ENCODE measurements around the gene WNK3.
"Not testable (repeated sequence)": the region's sequence is repeated elsewhere in the genome, so short reads cannot be mapped to it uniquely, and the experiment has no call there.

The WNK3 gene

GRCh38 chrX:54352677-54353076 lies 5.2 kb downstream of the WNK3 start:
- TF ChIP-seq, protein P1, sequence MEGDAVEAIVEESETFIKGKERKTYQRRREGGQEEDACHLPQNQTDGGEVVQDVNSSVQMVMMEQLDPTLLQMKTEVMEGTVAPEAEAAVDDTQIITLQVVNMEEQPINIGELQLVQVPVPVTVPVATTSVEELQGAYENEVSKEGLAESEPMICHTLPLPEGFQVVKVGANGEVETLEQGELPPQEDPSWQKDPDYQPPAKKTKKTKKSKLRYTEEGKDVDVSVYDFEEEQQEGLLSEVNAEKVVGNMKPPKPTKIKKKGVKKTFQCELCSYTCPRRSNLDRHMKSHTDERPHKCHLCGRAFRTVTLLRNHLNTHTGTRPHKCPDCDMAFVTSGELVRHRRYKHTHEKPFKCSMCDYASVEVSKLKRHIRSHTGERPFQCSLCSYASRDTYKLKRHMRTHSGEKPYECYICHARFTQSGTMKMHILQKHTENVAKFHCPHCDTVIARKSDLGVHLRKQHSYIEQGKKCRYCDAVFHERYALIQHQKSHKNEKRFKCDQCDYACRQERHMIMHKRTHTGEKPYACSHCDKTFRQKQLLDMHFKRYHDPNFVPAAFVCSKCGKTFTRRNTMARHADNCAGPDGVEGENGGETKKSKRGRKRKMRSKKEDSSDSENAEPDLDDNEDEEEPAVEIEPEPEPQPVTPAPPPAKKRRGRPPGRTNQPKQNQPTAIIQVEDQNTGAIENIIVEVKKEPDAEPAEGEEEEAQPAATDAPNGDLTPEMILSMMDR (IDR thresholded peaks at IDR 0.05; ENCODE audit: low read depth, low read length, missing control alignments), result no peak

DNA sequence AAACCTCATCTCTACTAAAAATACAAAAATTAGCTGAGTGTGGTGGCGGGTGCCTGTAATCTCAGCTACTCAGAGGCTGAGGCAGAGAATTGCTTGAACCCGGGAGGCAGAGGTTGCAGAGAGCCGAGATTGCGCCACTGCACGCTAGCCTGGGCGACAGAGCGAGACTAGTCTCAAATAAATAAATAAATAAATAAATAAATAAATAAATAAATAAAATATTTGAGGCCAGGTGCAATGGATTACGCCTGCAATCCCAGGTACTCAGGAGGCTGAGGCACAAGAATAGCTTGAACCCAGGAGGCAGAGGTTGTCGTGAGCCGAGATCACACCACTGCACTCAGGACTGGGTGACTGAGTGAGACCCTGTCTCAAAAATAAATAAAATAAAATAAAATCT lies 20.5 kb downstream of the WNK3 start:
- not testable (repeated sequence) for H3K4me3 ChIP-seq (replicated peaks; ENCODE audit: low read depth, low read length); DNase-seq (ENCODE audit: extremely low read depth, low read depth)

More at GRCh38 chrX:54352677-54353076, 5.2 kb downstream of the WNK3 start:
- no peak for DNase-seq (ENCODE audit: extremely low read depth, low read depth)
- no peak overlapping the region for H3K4me3 ChIP-seq (replicated peaks; ENCODE audit: low read depth, low read length)

GRCh38 chrX:54325077-54325476 lies 32.8 kb downstream of the WNK3 start:
- no peak for DNase-seq (ENCODE audit: extremely low read depth, low read depth)
- TF ChIP-seq, protein P1 (IDR thresholded peaks at IDR 0.05; ENCODE audit: low read depth, low read length, missing control alignments), result no peak
- H3K4me3 ChIP-seq (replicated peaks; ENCODE audit: low read depth, low read length), result no peak overlapping the region

DNA sequence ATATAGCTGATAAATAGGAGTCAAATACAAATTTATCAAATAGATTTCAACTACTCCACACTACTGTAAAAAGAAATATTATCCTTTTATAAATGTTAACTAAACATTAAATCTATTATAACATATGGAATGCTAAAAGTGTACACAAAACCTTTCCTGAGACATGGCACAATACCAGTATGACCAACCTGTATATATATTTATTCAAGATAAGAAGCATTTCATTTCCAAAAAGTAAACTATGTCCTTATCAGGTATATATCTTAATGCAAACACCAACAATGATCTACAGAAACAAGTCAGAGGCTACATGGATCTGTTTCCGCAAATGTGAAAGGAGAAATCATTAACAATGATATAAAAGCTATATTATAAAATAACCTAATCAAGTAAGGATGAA lies 37.8 kb downstream of the WNK3 start:
- TF ChIP-seq, protein P1 (IDR thresholded peaks at IDR 0.05; ENCODE audit: low read depth, low read length, missing control alignments), result no peak
- no peak overlapping the region for H3K4me3 ChIP-seq (replicated peaks; ENCODE audit: low read depth, low read length)
- no peak for DNase-seq (ENCODE audit: extremely low read depth, low read depth)

DNA sequence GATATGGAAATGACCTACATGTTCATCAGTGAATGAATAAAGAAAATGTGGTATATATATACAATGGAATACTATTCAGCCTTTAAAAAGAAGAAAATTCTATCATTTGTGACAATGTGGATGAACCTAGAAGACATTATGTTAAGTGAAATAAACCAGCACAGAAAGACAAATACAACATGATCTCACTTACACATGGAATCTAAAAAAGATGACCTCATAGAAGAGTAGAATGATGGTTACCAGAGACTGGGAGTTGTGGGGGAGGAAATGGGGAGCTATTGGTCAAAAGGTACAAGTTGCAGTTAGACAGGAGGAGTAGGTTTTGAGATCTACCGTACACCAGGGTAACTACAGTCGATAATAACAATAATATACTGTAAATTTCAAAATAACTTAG lies 51.5 kb downstream of the WNK3 start:
- TF ChIP-seq, protein P1 (IDR thresholded peaks at IDR 0.05; ENCODE audit: low read depth, low read length, missing control alignments), result no peak
- H3K4me3 ChIP-seq (replicated peaks; ENCODE audit: low read depth, low read length), result no peak overlapping the region
- no peak for DNase-seq (ENCODE audit: extremely low read depth, low read depth)

GRCh38 chrX:54301516-54301915 lies 56.3 kb downstream of the WNK3 start:
- H3K4me3 ChIP-seq (replicated peaks; ENCODE audit: low read depth, low read length), result no peak overlapping the region
- TF ChIP-seq, protein P1 (IDR thresholded peaks at IDR 0.05; ENCODE audit: low read depth, low read length, missing control alignments), result no peak
- DNase-seq (ENCODE audit: extremely low read depth, low read depth), result no peak

DNA sequence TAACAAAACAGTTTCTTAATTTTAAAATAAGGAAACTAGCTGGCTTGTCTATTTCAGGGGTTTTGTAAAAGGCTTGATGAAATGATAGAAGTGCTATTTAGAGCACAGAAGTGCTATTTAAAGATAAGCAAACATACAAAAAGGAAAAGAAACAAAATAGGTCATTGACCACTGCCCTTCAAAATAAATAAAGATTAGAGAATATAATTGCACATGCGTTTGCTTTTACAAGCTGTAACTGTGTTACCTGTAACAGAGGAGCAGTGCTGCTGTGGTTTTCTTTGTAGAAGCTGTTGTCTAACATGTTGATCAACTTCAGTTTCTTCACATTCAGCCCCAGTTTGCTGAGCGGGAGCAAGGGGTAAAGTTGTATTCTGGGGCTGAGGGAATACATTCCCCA lies 63.5 kb downstream of the WNK3 start:
- no peak overlapping the region for H3K4me3 ChIP-seq (replicated peaks; ENCODE audit: low read depth, low read length)
- no peak for DNase-seq (ENCODE audit: extremely low read depth, low read depth)
- TF ChIP-seq, protein P1 (IDR thresholded peaks at IDR 0.05; ENCODE audit: low read depth, low read length, missing control alignments), result no peak

Data from HFF-Myc (cell line).